Ovary (tissue), 9 donors: ENCODE measurements around the gene CAMTA1. TPM values are rescaled to one million over a fixed set of nuclear protein-coding genes. Genes with fewer than 3 reads are reported as not detected.

Source experiments
- DNase-seq, 5 donors: peaks; one replicate each; pipeline ENCODE4 v3.0.0-alpha.2; 2019 to 2020
- H3K27ac ChIP-seq, 2 donors: fragments of 200-600 bp; one replicate each; pipeline versions ENCODE4 v1.5.1 to v1.8.0; 2019 to 2022
- H3K27me3 ChIP-seq: fragments of 200-600 bp; one replicate; pipeline ENCODE4 v1.8.0; 2022
- H3K36me3 ChIP-seq: fragments of 200-600 bp; sonication (generic); one replicate; pipeline ENCODE4 v1.5.1; 2019
- H3K4me1 ChIP-seq: one replicate; pipeline ENCODE4 v1.8.1; 2013; ENCODE audit warnings: mild to moderate bottlenecking, moderate library complexity; ENCODE audit not compliant: insufficient read depth
- H3K4me3 ChIP-seq: fragments of 200-600 bp; sonication (generic); one replicate; pipeline ENCODE4 v1.5.1; 2017
- H3K9me3 ChIP-seq, 2 donors: fragments of 200-600 bp in 1 of 2; sonication (generic) in 1 of 2; one replicate each; pipeline versions ENCODE4 v1.5.1 to v1.8.1; 2013 to 2019; ENCODE audit warnings: mild to moderate bottlenecking in 1 of 2, moderate library complexity in 1 of 2
- EP300 ChIP-seq: sonication (generic); formaldehyde crosslinking; IDR thresholded peaks from one replicate; pipeline ENCODE4 v1.6.1; 2017; ENCODE audit warnings: antibody characterized with exemption
- POLR2A ChIP-seq: fragments of 450-650 bp; IDR thresholded peaks from one replicate; pipeline ENCODE4 v1.6.1; 2017; ENCODE audit warnings: antibody characterized with exemption, mild to moderate bottlenecking, moderate library complexity
- WGBS, 3 donors: extraction: QIAGEN DNeasy Blood & Tissue Kit in 1 of 3; methylation state at CpG; one replicate each; pipeline versions ENCODE4 v1.1.5 to v1.1.7; 2013 to 2017; 5-methylcytosine and 5-hydroxymethylcytosine counted together
- intact Hi-C, 4 donors: fragments of 100-400 bp; cut with DNase I; formaldehyde crosslinking; loops; one replicate each; pipeline versions ENCODE4 v1.11.0 to v1.15.1; 2022 to 2023
- polyA plus RNA-seq, 2 donors: library from polyadenylated mRNA; stranded (reverse); fragments of 200-250 nt in 1 of 2; fragments of 350-450 nt in 1 of 2; fragmentation: Illumina TruSeq in 1 of 2; extraction: RNeasy Lipid Tissue Mini Kit (QIAGEN cat#74804) in 1 of 2; gene quantifications; one replicate each; pipeline ENCODE4 v1.2.3, GENCODE V29; 2013 to 2014
- total RNA-seq, 7 donors: library from RNA; depleted of rRNA in 2 of 7; stranded (reverse); fragments of >200 nt in 2 of 7; fragmentation: NEBNext Ultra II Directional in 3 of 7; extraction: Animal tissue kit (Norgen Biotek cat#: 25700) in 3 of 7; gene quantifications; one replicate each; pipeline versions ENCODE4 v1.1.0 to v1.2.4, GENCODE V29; 2016 to 2023
- TF ChIP-seq, protein P1 (sequence below), 3 donors: fragments of 450-650 bp in 2 of 3; fragments of 200-600 bp in 1 of 3; IDR thresholded peaks; one replicate each; pipeline versions ENCODE4 v1.5.1 to v1.8.0; 2016 to 2022; ENCODE audit warnings: antibody characterized with exemption in 3 of 3, mild to moderate bottlenecking in 1 of 3
- donor health status: DM: no; HTN: no; CAD: no; lungs with moderate emphysema.
- donor health status: DM: no; HTN: no; CAD: no.
- donor health status: Bipolar disorder and iron deficiency.
- donor health status: DM: yes; HTN: yes; CAD: no.
- donor health status: DM: no; HTN: no; CAD: no.
- donor health status: DM: yes; HTN: yes; CAD: no.

Gene CAMTA1
- total and polyA plus RNA-seq, 9 donors: 51.1 to 150 (median 67.4) TPM

DNA sequence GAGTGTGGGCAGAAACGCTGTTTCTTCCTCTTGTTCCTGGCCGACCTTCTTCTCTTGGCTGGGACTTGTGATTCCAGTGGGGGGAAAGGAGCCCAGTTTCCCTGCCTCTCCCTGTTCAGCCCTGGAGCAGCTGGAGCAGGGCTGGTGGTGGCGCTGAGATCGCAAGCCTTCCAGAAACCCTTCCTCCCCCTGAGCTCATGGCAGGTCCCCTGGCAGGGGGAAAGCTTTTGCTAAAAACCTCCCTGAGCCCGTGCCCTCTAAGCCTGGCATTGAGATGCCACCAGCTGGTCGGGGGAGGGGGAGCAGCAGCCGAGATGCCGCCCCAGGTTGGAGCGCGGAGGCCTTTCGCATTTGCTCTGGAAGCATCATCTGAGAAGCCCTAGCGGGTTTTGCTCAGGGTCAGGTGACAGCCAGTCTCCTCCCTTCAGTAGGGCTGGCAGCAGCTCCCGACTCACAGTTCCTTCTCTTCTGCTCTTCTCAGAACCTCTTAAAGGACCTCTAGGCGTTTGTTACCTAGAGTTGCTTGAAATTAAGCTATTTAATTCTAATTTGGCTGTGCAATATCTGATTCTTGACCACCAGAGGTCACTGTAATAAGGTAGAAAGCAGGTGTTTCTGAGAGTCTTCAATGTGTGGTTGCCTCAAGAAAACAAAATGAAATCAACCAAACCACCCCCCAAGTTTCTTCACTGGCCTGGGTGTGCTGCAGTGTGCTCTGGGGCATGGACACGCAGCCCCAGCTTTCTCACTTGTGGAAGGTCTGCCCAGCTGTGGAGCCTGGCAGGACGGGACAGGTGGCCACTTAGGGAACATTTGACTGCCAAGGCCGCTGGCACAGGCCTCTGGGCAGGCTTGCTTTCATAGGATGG, 257.3 kb downstream of the CAMTA1 start:
- TF ChIP-seq, protein P1, sequence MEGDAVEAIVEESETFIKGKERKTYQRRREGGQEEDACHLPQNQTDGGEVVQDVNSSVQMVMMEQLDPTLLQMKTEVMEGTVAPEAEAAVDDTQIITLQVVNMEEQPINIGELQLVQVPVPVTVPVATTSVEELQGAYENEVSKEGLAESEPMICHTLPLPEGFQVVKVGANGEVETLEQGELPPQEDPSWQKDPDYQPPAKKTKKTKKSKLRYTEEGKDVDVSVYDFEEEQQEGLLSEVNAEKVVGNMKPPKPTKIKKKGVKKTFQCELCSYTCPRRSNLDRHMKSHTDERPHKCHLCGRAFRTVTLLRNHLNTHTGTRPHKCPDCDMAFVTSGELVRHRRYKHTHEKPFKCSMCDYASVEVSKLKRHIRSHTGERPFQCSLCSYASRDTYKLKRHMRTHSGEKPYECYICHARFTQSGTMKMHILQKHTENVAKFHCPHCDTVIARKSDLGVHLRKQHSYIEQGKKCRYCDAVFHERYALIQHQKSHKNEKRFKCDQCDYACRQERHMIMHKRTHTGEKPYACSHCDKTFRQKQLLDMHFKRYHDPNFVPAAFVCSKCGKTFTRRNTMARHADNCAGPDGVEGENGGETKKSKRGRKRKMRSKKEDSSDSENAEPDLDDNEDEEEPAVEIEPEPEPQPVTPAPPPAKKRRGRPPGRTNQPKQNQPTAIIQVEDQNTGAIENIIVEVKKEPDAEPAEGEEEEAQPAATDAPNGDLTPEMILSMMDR (IDR thresholded peaks at IDR 0.05): peak in 1 of 3 donors; percentile 14
- TF ChIP-seq EP300: no peak
- no peak for TF ChIP-seq POLR2A
- no peak for DNase-seq
- WGBS, 3 donors: 52 to 62% (median 56%) methylated on average over 15 to 17 of the region's 17 CpGs
- no peak overlapping the region for H3K4me3 ChIP-seq
- intact Hi-C loops: loop anchor here in 1 of 4 donors (10.0 kb wide), 1 partner anchor 602 kb away; no protein-coding TSS in a partner anchor
- no peak overlapping the region for H3K27ac ChIP-seq
- H3K9me3 ChIP-seq: no peaks in the 10 kb centered on the region
- no peaks in the 10 kb centered on the region for H3K4me1 ChIP-seq
- no peaks in the 10 kb centered on the region for H3K36me3 ChIP-seq
- H3K27me3 ChIP-seq: no peaks in the 10 kb centered on the region

DNA sequence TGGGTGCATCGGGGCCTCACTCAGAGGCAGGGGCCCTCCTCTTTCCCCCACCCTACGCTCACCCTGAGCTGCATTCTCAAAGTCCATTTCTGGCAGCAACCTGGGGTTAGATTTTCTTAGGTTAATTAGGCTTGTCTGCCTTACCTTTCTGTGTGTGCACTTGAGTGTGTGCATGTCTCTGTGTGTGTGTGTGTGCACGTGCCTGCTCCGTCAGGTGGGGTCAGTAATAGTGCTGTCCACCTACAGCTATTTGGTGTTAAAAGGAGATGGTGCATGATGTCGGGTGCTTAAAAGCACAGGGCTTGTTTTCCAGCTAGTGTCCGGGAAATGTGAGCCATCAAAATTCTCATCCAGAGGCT, 257.9 kb downstream of the CAMTA1 start:
- Histone ChIP-seq H3K9me3 (no peaks in the 10 kb centered on the region), H3K4me1 (no peaks in the 10 kb centered on the region), H3K27me3 (no peaks in the 10 kb centered on the region), H3K4me3 (no peak overlapping the region), H3K36me3 (no peaks in the 10 kb centered on the region), H3K27ac (no peak overlapping the region)
- TF ChIP-seq EP300 (no peak), POLR2A (no peak)
- TF ChIP-seq, protein P1 (IDR thresholded peaks at IDR 0.05): no peak
- no peak for DNase-seq
- intact Hi-C loops: loop anchor here in 1 of 4 donors (10.0 kb wide), 1 partner anchor 602 kb away; no protein-coding TSS in a partner anchor
- 76 to 79% (median 77%) methylated on average over 6 of the region's 6 CpGs for WGBS, 3 donors

DNA sequence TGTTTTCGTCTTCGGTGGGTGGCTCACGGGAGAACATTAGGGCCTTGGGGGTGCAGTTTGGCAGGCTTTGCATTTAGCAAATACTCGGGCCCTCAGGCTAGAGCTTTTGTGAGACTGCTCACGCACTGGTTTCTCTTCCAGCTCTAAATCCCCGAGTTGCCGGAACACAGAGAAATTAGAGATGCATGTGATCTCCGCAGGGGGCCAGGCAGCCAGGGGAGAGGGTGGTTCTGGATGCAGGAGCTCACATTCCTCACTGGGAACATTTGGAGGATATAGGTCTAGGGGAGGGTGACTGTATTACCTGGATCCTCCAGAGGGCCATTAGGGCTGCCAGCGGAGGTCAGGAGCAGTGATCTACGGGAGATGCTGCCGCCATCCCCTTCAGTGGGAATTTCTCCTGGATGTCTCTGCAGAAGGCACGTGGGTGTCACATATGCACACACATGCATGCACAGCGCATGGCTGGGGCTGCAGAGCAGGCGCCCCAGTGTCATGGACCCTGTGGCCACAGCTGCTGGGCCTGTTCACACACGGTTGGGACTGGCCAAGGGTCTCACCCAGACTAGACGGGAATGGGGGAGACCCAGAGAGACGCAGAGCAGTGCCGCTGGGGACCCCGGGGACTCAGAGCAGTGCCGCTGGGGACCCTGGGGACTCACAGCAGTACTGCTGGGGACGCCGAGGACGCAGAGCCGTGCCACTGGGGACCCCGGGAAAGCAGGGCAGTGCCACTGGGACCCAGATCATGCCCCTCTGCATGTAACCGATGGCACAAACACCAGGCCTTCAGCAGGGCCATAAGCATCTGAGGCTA, 258.7 kb downstream of the CAMTA1 start:
- Histone ChIP-seq H3K9me3 (no peaks in the 10 kb centered on the region), H3K4me1 (no peaks in the 10 kb centered on the region), H3K27ac (no peak overlapping the region), H3K36me3 (no peaks in the 10 kb centered on the region), H3K27me3 (no peaks in the 10 kb centered on the region), H3K4me3 (no peak overlapping the region)
- DNase-seq: no peak
- TF ChIP-seq POLR2A (no peak), EP300 (no peak)
- TF ChIP-seq, protein P1 (IDR thresholded peaks at IDR 0.05): no peak
- 85 to 87% (median 85%) methylated on average over 24 to 26 of the region's 26 CpGs for WGBS, 3 donors
- intact Hi-C loops: loop anchor here in 1 of 4 donors (10.0 kb wide), 1 partner anchor 601 kb away; no protein-coding TSS in a partner anchor

DNA sequence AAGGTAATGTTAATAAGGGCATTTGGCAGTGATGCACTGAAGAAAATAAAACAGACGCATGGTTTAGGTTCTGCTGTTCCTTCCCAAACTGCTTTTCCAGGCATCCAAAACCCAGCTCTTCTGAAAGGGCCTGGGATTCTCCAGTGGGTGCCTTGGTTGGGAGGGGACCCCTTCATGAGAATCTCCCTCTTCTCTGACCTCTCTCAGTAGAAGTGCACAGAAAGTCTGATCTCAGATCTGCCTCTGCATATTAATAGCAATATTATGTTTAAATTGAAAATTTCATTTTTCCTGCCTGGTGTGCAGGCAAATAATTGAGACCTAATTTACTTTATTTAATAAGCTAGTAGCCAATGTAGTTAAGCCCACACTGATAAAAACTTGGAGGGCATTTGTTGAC, 260.6 kb downstream of the CAMTA1 start:
- no peaks in the 10 kb centered on the region for H3K9me3 ChIP-seq
- H3K27ac ChIP-seq: no peak overlapping the region

More for the DNA sequence above, 260.6 kb downstream of the CAMTA1 start:
- TF ChIP-seq, protein P1 (IDR thresholded peaks at IDR 0.05): no peak
- no peak for TF ChIP-seq POLR2A
- WGBS, 3 donors: 84 to 96% (median 90%) methylated on average over 1 of the region's 1 CpG
- H3K4me1 ChIP-seq: no peaks in the 10 kb centered on the region
- no peak for DNase-seq
- no peaks in the 10 kb centered on the region for H3K27me3 ChIP-seq
- intact Hi-C loops: loop anchor here in 1 of 4 donors (10.0 kb wide), 1 partner anchor 599 kb away; no protein-coding TSS in a partner anchor
- no peak overlapping the region for H3K4me3 ChIP-seq
- no peaks in the 10 kb centered on the region for H3K36me3 ChIP-seq
